ENCODE measurements around the gene ABCA5.

GRCh38 chr17:69228018-69228417, 98.9 kb downstream of the ABCA5 start:
- TF ChIP-seq REST (IDR thresholded peaks at IDR 0.05; ENCODE audit: insufficient replicate concordance, low read depth) (no peak), CTCF (IDR thresholded peaks at IDR 0.05; ENCODE audit: insufficient read depth, low read length) (no peak), POLR2AphosphoS5 (IDR thresholded peaks at IDR 0.05; ENCODE audit: low read depth) (no peak), GABPA (IDR thresholded peaks at IDR 0.05; ENCODE audit: low read depth) (no peak)

All from HL-60 (cell line).